Epithelial cell of esophagus (primary cell): Measurements from ENCODE around the gene CCDC159.
"Not testable (repeated sequence)": the region's sequence is repeated elsewhere in the genome, so short reads cannot be mapped to it uniquely, and the experiment has no call there.

Source experiments
- DNase-seq: peaks from one replicate; pipeline ENCODE4 v3.0.0; 2010; ENCODE audit warnings: low read depth
- H3K4me3 ChIP-seq: 2 replicates; pipeline ENCODE4 v1.5.1; 2011; ENCODE audit warnings: mild to moderate bottlenecking, low read length, control low read depth
- TF ChIP-seq, protein P1 (sequence below): IDR thresholded peaks from 2 replicates; pipeline ENCODE4 v1.5.1; 2011; ENCODE audit warnings: low read depth, mild to moderate bottlenecking, low read length, control low read depth, inconsistent platforms; ENCODE audit not compliant: insufficient read depth; ENCODE audit errors: missing control alignments

The CCDC159 gene, protein sequence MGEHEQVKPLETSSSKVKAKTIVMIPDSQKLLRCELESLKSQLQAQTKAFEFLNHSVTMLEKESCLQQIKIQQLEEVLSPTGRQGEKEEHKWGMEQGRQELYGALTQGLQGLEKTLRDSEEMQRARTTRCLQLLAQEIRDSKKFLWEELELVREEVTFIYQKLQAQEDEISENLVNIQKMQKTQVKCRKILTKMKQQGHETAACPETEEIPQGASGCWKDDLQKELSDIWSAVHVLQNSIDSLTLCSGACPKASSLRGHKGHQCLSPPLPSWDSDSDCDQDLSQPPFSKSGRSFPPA

GRCh38 chr19:11346104-11346940 is at the start of gene CCDC159, which contains the start of gene TMEM205:
Gene CCDC159 (plus strand): TSS chr19:11346519. CDS start chr19:11346607, 88 bp downstream.
Gene TMEM205 (minus strand): TSS chr19:11346268. CDS start chr19:11345619, 649 bp downstream.
- DNase-seq, result peak; percentile 99
- H3K4me3 ChIP-seq, result peak within 1 kb of the TSS; percentile 85
- TF ChIP-seq, protein P1, sequence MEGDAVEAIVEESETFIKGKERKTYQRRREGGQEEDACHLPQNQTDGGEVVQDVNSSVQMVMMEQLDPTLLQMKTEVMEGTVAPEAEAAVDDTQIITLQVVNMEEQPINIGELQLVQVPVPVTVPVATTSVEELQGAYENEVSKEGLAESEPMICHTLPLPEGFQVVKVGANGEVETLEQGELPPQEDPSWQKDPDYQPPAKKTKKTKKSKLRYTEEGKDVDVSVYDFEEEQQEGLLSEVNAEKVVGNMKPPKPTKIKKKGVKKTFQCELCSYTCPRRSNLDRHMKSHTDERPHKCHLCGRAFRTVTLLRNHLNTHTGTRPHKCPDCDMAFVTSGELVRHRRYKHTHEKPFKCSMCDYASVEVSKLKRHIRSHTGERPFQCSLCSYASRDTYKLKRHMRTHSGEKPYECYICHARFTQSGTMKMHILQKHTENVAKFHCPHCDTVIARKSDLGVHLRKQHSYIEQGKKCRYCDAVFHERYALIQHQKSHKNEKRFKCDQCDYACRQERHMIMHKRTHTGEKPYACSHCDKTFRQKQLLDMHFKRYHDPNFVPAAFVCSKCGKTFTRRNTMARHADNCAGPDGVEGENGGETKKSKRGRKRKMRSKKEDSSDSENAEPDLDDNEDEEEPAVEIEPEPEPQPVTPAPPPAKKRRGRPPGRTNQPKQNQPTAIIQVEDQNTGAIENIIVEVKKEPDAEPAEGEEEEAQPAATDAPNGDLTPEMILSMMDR, result no peak

GRCh38 chr19:11299946-11300810 is 46.1 kb upstream of the CCDC159 start:
- no peak for DNase-seq
- no peak overlapping the region for H3K4me3 ChIP-seq
- TF ChIP-seq, protein P1, result no peak

DNA sequence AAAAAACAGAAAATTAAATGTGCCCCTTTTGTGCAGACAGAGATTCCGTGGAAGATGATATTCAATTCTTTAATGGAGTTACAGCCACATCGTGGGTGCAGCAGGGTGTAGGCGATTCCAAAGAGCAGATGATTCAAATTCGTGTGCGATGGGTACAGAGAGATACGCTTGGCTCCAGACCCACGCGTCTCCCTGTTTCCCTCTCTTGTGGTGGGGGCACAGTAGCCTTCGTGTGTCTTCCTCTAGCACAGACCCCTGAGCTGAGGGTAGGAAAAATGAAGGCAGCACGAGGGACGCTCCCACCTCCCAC is 45.6 kb upstream of the CCDC159 start:
- no peak for DNase-seq
- H3K4me3 ChIP-seq, result no peak overlapping the region
- TF ChIP-seq, protein P1, result no peak

DNA sequence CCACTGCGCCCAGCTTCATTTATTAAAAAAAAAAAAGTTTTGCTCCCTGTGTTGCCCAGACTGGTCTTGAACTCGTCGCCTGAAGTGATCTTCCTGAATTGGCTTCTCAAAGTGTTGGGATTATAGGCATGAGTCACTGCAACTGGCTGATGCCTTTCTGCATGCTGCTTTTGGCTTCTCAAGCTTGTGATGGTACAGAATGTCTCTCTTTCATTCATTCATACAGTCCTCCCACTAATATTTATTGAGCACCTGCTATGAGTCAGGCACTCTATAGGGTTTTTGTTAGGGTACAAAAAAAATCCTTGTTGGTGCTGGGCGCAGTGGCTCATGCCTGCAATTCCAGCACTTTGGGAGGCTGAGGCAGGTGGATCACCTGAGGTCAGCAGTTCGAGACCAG is 41.4 kb upstream of the CCDC159 start:
- TF ChIP-seq, protein P1, result no peak
- no peak for DNase-seq
- no peak overlapping the region for H3K4me3 ChIP-seq

GRCh38 chr19:11306337-11306736 is 40.0 kb upstream of the CCDC159 start:
- DNase-seq, result no peak
- TF ChIP-seq, protein P1, result no peak

DNA sequence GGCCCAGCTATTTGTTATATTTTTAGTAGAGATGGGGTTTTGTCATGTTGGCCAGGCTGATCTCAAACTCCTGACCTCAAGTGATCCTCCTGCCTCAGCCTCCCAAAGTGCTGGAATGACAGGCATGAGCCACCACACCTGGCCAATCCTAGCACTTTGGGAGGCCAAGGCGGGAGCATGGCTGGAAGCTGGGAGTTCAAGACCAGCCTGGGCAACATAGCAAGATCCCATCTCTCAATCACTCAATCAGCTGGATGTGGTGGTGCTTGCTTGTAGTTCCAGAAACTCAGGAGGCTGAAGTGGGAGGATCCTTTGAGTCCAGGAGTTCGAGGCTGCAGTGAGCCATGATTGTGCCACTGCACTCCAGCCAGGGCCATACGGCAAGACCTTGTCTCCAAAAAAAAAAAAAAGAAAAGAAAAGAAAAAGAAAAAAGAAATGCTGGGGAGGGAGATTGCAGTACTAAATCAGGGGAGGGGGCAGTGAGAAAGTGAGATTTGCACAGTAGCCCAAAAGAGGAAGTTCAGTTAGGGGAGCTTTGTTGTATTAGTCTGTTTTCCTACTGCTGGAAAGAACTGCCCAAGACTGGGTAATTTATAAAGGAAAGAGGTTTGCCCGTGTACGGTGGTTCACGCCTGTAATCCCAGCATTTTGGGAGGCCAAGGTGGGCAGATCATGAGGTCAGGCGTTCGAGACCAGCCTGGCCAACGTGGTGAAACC is 25.9 kb upstream of the CCDC159 start:
- not testable (repeated sequence) for H3K4me3 ChIP-seq

More at GRCh38 chr19:11306337-11306736, 40.0 kb upstream of the CCDC159 start:
- no peak overlapping the region for H3K4me3 ChIP-seq

More for the DNA sequence above, 25.9 kb upstream of the CCDC159 start:
- not testable (repeated sequence) for DNase-seq
